Measurements from ENCODE around the gene TTC23L. TPM values are rescaled to one million over a fixed set of nuclear protein-coding genes. Genes with fewer than 3 reads are reported as not detected.
"Not testable (repeated sequence)": the region's sequence is repeated elsewhere in the genome, so short reads cannot be mapped to it uniquely, and the experiment has no call there.

The TTC23L gene
- polyA plus RNA-seq, 3 donors = 0.07 TPM; not detected in 2

- WGBS, 3 donors = 2 to 3% (median 2%) methylated on average over 3 of the region's 3 CpGs
- no peak overlapping the region for H3K27ac ChIP-seq (ENCODE audit: low read depth, low read length)
These were observed 59.4 kb downstream of the TTC23L start for GRCh38 chr5:34898258-34898895.

DNA sequence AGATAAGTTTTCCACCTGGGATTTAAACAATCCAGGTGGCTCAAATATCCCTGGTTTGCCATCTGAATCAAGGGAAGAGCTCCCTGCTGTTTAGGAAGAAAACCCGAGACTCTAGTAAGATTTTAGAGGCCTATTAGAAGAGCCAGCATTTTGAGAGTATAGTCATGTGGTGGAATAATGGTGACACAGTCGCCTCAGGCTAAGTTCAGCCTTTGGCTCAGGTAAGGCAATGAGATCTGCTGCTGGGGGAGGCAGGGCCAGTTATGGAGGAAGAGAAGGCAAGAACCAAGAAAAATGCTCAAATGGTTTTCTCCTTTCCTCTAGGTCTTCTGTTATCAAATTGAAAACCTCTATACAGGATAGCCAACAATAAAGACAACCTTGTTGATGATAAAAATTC, 60.1 kb downstream of the TTC23L start:
- H3K27ac ChIP-seq (ENCODE audit: low read depth, low read length) = no peak overlapping the region
- 84 to 94% (median 92%) methylated on average over 2 of the region's 2 CpGs for WGBS, 3 donors

DNA sequence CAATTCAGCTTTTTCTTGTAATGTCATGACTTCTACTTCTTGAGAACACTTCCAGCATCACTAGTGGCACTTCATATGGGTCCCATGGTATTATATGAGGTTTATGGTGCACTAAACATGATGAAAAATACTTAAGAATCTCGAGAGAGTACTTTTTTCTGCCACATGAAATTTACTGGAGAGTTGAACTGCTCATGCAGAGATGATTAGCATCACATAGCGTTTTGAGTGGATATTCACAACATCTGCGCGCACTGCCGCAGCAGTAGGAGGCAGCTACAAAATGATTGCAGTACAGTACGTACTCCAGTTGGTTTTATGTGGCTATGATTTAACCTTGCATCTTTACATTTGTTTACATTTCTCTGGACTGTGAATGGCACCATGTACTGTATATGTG, 61.7 kb downstream of the TTC23L start:
- no peak overlapping the region for H3K27ac ChIP-seq (ENCODE audit: low read depth, low read length)
- 91 to 94% (median 94%) methylated on average over 6 of the region's 6 CpGs for WGBS, 3 donors

DNA sequence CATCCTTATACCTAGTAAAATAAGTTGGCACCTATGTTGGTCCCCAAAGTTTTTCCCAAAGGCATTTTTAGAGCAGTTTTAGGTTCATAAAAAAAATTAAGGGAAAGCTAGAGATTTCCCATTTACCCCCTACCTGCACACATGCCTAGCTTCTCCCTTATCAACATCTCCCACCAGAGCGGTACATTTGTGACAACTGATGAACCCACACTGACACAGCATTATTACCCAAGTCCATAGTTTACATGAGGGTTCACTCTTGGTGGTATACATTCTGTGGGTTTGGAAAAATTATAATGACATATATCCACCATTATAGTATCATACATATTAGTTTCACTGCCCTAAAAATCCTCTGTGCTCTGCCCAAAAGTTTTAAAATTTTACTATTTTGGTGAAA, 64.3 kb downstream of the TTC23L start:
- no peak overlapping the region for H3K27ac ChIP-seq (ENCODE audit: low read depth, low read length)
- WGBS, 3 donors = 61 to 100% (median 66%) methylated on average over 1 of the region's 1 CpG

DNA sequence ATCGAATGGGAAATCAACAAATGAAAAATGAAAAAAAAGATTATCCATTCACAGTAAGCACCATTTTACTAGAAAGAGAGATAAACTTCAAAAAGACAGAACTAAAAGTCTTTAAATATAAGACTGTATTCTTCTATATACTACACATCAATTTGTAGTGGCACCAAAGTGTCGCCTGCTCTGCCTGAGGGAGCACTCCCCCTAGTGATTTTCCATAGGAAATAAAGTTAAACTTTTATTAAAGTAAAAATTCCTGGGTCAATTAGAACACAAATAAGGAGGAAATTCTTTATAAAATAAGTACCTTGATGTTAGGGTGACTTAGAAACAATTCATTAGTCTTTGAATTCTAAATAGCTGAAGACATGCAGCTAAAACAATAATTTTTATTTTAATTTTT, 66.6 kb downstream of the TTC23L start:
- 83 to 89% (median 87%) methylated on average over 2 of the region's 2 CpGs for WGBS, 3 donors
- no peak overlapping the region for H3K27ac ChIP-seq (ENCODE audit: low read depth, low read length)

- no peak overlapping the region for H3K27ac ChIP-seq (ENCODE audit: low read depth, low read length)
These were observed 74.1 kb downstream of the TTC23L start for GRCh38 chr5:34913072-34913471.

DNA sequence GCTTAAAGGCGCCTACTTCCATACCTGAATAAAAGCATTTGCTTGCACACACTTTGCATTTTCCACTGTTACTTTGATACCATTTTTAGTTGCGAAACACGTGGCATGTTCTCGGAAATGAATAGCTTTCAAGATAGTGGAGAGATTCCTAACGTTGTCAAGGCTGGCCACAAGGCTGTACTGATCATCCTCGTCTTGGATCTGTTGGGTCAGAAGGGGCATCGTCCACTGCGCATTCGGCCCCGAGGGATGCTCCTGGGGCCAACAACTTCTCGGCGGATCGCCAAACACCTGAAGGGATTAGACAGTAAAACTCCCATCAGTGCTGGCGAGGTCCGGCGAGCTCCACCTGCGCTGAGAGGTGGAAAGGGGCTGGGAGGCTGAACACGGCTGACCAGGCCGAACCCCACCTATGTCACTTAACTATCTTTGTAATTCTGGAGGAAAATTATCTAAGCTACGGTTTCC, 75.7 kb downstream of the TTC23L start:
- H3K27ac ChIP-seq (ENCODE audit: low read depth, low read length) = no peak overlapping the region
- 1 to 3% (median 2%) methylated on average over 20 of the region's 20 CpGs for WGBS, 3 donors

More at GRCh38 chr5:34913072-34913471, 74.1 kb downstream of the TTC23L start:
- 63 to 88% (median 75%) methylated on average over 2 of the region's 2 CpGs for WGBS, 3 donors

DNA sequence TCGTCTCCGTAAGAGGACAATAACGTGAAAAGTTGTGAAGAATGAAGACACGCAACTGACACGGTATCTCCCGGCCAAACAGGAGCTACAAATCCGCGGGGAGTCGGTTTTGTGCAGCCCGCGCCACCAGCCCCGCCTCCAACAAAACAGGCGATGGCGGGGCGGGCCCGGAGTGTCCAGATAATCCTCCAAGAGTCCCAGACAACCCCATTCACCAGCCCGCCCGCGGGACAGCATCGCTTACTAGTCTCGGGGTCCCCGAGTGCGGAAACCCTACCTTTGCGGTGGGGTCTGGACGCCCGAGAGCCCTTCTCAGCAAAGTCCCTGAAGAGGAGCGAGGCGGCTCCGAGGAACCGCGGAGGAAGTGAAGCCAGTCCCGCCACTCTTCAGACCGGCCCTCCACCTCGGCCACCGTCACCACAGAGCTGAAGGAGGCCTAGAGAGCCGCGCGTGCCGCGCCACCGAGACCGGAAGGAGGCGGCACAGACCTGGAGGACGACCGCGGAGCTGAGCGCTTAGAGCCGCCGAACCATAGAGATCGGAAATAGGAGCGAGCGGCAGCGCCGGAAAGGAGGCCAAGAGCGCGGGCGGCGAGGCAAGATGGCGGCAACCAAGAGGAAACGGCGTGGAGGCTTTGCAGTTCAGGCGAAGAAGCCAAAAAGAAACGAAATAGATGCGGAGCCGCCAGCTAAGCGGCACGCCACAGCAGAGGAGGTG, 76.3 kb downstream of the TTC23L start, which contains the start of the genes BRIX1 and RAD1:
TSS of gene BRIX1 (plus strand) at position 573 of the 717 bp plus-strand sequence. CDS start at position 601, 28 bp downstream.
TSS of gene RAD1 (minus strand) at position 366 of the 717 bp plus-strand sequence. CDS start 612 bp downstream, outside the sequence.
- no peak within 1 kb of the TSS for H3K27ac ChIP-seq (ENCODE audit: low read depth, low read length)
- WGBS, 3 donors = 0% methylated on average over 67 of the region's 67 CpGs

DNA sequence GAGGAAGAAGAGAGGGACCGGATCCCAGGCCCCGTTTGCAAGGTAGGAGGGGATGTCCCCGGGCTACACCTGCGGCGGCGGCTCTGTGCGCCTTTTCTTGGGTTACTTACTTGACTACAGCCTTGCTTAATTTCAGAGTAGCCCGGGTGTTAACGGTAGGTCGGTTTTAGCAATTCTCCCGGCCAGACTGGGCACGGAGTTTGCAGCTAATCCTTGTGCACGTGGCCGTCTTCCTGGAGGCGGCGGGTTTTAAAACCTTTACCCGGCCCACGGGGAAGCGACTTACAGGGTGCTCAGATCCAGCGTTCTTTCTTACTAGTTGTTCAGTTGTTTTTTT, 76.9 kb downstream of the TTC23L start:
- H3K27ac ChIP-seq (ENCODE audit: low read depth, low read length) = no peak overlapping the region
- WGBS, 3 donors = 0 to 1% (median 0%) methylated on average over 20 of the region's 20 CpGs

GRCh38 chr5:34916518-34916917, 77.6 kb downstream of the TTC23L start:
- 11 to 30% (median 28%) methylated on average over 6 of the region's 6 CpGs for WGBS, 3 donors
- no peak overlapping the region for H3K27ac ChIP-seq (ENCODE audit: low read depth, low read length)

DNA sequence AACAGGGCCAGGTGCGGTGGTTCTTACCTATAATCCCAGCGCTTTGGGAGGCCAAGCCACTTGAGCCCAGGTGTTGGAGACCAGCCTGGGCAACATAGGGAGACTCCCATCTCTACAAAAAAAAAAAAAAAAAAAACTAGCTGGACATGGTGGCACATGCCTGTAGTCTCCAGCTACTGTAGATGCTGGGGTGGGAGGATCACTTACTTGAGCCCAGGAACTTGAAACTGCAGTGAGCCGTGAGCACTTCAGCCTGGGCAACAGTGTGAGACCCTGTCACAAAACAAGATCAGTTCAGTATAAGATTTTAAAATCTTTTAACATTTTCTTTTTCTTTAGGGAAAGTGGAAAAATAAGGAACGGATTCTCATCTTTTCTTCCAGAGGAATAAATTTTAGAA, 79.1 kb downstream of the TTC23L start:
- 82 to 89% (median 86%) methylated on average over 4 of the region's 4 CpGs for WGBS, 3 donors
- H3K27ac ChIP-seq (ENCODE audit: low read depth, low read length) = no peak overlapping the region

DNA sequence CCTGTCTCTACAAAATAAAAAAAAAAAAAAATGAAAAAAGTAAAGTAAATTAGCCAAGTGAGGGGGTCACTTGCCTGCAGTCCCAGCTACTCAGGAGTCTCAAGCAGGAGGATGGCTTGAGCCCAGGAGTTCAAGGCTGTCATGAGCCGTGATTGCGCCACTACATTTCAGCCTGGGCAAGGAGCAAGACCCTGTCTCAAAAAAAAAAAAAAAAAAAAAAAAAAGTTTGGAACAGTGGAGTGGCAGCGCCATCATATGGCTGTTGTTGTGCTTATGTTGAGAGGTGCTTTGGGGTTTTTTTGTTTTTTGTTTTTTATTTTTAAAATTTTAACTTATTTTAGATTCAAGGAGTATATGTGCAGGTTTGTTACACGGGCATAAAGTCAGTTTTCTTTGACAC, 80.1 kb downstream of the TTC23L start:
- no peak overlapping the region for H3K27ac ChIP-seq (ENCODE audit: low read depth, low read length)
- 81 to 90% (median 90%) methylated on average over 4 of the region's 4 CpGs for WGBS, 3 donors

DNA sequence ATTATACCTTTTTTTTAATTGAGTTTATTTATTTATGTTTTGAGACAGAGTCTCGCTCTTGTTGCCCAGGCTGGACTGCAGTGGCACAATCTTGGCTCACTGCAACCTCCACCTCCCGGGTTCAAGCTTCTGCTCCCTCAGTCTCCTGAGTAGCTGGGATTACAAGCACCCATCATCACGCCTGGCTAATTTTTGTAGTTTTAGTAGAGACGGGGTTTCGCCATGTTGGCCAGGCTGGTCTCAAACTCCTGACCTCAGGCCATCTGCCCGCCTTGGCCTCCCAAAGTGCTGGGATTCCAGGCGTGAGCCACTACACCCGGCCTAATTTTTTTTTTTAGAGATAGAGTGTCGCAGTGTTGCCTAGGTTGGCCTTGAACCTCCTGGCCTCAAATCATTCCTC, 84.3 kb downstream of the TTC23L start:
- H3K27ac ChIP-seq (ENCODE audit: low read depth, low read length) = not testable (repeated sequence)
- WGBS, 3 donors = 81 to 96% (median 95%) methylated on average over 9 of the region's 9 CpGs

GRCh38 chr5:34923694-34924461, 84.9 kb downstream of the TTC23L start:
- H3K27ac ChIP-seq (ENCODE audit: low read depth, low read length) = no peak overlapping the region
- 43 to 53% (median 50%) methylated on average over 3 of the region's 3 CpGs for WGBS, 3 donors

DNA sequence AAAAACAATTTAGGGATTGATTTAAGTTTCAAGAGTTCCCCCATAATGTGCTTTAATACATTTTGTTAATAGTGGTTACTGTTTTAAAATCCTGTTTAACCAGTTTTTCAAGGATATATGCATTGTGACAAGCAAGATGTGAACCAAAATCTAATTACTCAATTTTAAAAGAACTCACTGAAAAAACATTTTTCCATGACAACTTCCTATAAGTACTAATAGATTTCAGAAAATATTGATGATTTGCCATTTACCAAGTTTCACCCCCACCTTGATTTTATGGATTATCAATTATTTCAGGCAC, 85.5 kb downstream of the TTC23L start:
- H3K27ac ChIP-seq (ENCODE audit: low read depth, low read length) = no peak overlapping the region

DNA sequence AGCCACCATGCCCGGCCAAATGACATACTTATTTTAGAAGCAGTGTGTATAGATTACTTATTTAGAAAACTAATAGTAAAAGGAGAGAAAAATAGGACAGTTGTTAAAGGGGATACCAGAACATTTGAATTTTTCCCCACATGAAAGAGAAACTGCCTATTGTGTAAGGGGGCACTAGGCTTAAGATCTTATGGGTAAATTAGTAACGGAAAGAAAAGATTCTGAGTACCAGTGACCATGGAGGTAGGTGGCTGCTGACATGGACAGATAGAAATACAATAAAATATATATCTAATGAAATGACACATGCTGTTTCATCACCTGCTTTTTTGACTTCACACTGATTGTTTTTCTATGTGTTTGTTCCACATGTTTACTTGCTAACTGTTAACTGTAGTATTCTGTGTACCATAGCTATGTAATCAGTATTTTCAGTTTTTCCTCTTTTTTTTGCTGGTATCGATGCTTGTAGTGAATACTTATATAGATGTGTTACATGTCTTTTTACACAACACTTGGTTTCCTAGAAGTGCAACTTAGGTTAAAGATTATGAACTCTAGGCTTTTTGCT, 87.4 kb downstream of the TTC23L start:
- no peak overlapping the region for H3K27ac ChIP-seq (ENCODE audit: low read depth, low read length)
- 92 to 93% (median 93%) methylated on average over 3 of the region's 3 CpGs for WGBS, 3 donors

GRCh38 chr5:34927785-34928184, 88.8 kb downstream of the TTC23L start:
- 96 to 97% (median 96%) methylated on average over 5 of the region's 5 CpGs for WGBS, 3 donors
- no peak overlapping the region for H3K27ac ChIP-seq (ENCODE audit: low read depth, low read length)

DNA sequence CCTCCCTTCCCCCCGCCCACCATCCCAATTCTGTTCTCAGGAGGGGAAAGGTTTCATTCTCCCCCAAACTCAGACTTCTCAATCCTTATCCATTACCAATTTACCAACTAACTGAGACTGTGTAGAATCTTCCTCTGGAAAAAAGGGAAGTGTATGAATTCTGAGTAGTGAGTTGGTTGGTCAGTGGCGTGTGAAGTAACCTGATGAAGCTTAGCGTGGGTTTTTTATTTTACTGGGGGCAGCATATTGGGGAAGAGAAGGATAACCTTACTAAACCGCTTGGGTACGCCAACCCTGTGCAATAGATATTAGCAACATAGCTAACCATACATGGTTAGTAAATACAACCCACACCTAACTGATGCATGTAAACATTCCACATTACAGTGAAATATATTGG, 89.3 kb downstream of the TTC23L start:
- H3K27ac ChIP-seq (ENCODE audit: low read depth, low read length) = no peak overlapping the region
- 74 to 90% (median 77%) methylated on average over 5 of the region's 5 CpGs for WGBS, 3 donors

DNA sequence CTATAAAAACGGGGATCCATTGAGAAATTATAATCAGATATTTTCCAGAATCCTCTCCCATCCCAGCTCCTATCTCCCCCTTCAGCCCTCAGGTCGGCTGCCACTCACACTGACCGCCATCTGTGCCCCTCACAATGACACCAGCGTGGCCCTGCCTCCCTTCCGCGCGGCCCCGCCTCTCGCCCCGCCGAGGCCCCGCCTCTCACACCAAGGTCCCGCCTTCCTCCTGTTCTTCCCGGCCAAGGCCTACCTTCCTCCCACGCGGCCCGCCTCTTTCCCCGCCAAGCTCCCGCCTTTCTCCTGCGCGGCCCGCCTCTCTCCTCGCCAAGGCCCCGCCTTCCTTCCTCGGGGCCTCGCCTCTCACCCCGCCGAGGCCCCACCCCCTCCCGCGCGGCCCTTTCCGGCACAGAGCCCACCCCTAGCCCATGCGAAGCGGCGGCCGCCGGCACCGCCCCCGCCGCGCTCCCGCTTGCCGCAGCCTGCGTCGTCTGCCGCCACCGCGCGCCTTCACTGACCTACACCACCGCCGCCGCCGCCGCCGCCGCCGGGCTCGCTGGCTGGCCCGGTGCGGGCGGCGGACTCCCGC, 90.3 kb downstream of the TTC23L start, which contains the start of gene DNAJC21:
TSS of gene DNAJC21 (plus strand) at position 426 of the 586 bp plus-strand sequence. CDS start 261 bp downstream, outside the sequence.
- WGBS, 3 donors = 0 to 1% (median 0%) methylated on average over 58 to 63 of the region's 63 CpGs
- peak within 1 kb of the TSS; percentile 78 for H3K27ac ChIP-seq (ENCODE audit: low read depth, low read length)

Measured in adipose tissue (tissue), 3 donors.